H1 (cell line): ENCODE data around the gene DISC1. TPM values are rescaled to one million over a fixed set of nuclear protein-coding genes. Genes with fewer than 3 reads are reported as not detected.

Experiments
- ASH2L ChIP-seq: fragments of 200-600, 300-600 bp; sonication (generic); IDR thresholded peaks from one replicate; pipeline ENCODE4 v1.7.1; 2017; ENCODE audit warnings: low read length
- ATF2 ChIP-seq: IDR thresholded peaks from 2 replicates; pipeline ENCODE4 v1.6.1; 2012; ENCODE audit warnings: low read length, inconsistent platforms
- CTCF ChIP-seq, 3 experiments: IDR thresholded peaks; 1 replicate in 2 of 3; 2 replicates in 1 of 3; pipeline versions ENCODE4 v1.5.1 to v1.6.1; 2011; ENCODE audit warnings: low read length in 3 of 3, mild to moderate bottlenecking in 3 of 3, inconsistent platforms in 2 of 3, low read depth in 1 of 3, moderate library complexity in 1 of 3; ENCODE audit not compliant: insufficient read depth in 1 of 3; ENCODE audit errors: control extremely low read depth in 1 of 3
- E2F6 ChIP-seq: IDR thresholded peaks from 2 replicates; pipeline ENCODE4 v1.6.1; 2012; ENCODE audit warnings: inconsistent platforms
- GTF2F1 ChIP-seq: IDR thresholded peaks from 2 replicates; pipeline ENCODE4 v1.6.1; 2012; ENCODE audit warnings: low read depth, low read length, improper control_type of control experiment, borderline replicate concordance
- RNF2 ChIP-seq: fragments of 200-900, 300-1000 bp; sonication (generic); IDR thresholded peaks from 2 replicates; pipeline ENCODE4 v1.7.1; 2016; ENCODE audit warnings: borderline replicate concordance, low read depth, mild to moderate bottlenecking, antibody characterized with exemption, low read length; ENCODE audit not compliant: poor library complexity, severe bottlenecking; ENCODE audit errors: missing control alignments
- TAF7 ChIP-seq: optimal IDR thresholded peaks from 2 replicates; pipeline ENCODE3; 2011; ENCODE audit warnings: low read depth, mild to moderate bottlenecking, inconsistent platforms, low read length, moderate library complexity, borderline replicate concordance
- TCF12 ChIP-seq: IDR thresholded peaks from 2 replicates; pipeline ENCODE4 v1.6.1; 2011; ENCODE audit warnings: low read depth, mild to moderate bottlenecking, low read length
- polyA plus RNA-seq, 7 experiments: library from polyadenylated mRNA; depleted of rRNA in 3 of 7; stranded (reverse) in 5 of 7; unstranded in 2 of 7; fragments of >200 nt in 5 of 7; fragments of 200-250 nt in 2 of 7; gene quantifications; 1 replicate in 5 of 7; 2 replicates in 1 of 7; 4 replicates in 1 of 7; pipeline versions ENCODE4 v1.2.1 to v1.2.3, GENCODE V29; 2011 to 2013; ENCODE audit warnings: missing spikeins in 2 of 7, mixed read lengths in 2 of 7
- total RNA-seq: library from RNA; stranded (reverse); fragmentation: NEBNext Ultra II Directional; extraction: Animal tissue kit (Norgen Biotek cat#: 25700); gene quantifications from 2 replicates; pipeline ENCODE4 v1.2.1, GENCODE V29; 2021

DISC1 gene
- total and polyA plus RNA-seq, 2 of the 8 experiments (the other 6 are each of a cell fraction or from before 2014, with no cell fraction given) = 1.1 to 3.5 TPM

- no peak for TF ChIP-seq CTCF (IDR thresholded peaks at IDR 0.05; ENCODE audit: control extremely low read depth in 1 of 3, insufficient read depth in 1 of 3, low read depth in 1 of 3, low read length in 3 of 3)
- TF ChIP-seq TCF12 = no peak
- no peak for TF ChIP-seq E2F6
- no peak for TF ChIP-seq ATF2
- no peak for TF ChIP-seq ASH2L
- no peak for TF ChIP-seq RNF2
- TF ChIP-seq TAF7 = no peak
- no peak for TF ChIP-seq GTF2F1
These were observed 32.5 kb upstream of the DISC1 start (continued) for GRCh38 chr1:231594123-231594522.
